GM12872 (cell line): ENCODE data around the gene SLF2.

Source experiments
- CTCF ChIP-seq: IDR thresholded peaks from 3 replicates; pipeline ENCODE4 v1.5.1; 2011; ENCODE audit warnings: low read depth, mild to moderate bottlenecking, low read length, moderate library complexity; ENCODE audit not compliant: insufficient read depth

SLF2 gene

GRCh38 chr10:100867261-100867963 is 45.4 kb upstream of the SLF2 start:
- TF ChIP-seq CTCF, result no peak

- TF ChIP-seq CTCF, result no peak
Observed at GRCh38 chr10:100868382-100868781, 44.4 kb upstream of the SLF2 start.

- TF ChIP-seq CTCF, result no peak
Observed at GRCh38 chr10:100869399-100869798, 43.4 kb upstream of the SLF2 start.

GRCh38 chr10:100872034-100872791 is 40.5 kb upstream of the SLF2 start:
- TF ChIP-seq CTCF, result peak; percentile 83

DNA sequence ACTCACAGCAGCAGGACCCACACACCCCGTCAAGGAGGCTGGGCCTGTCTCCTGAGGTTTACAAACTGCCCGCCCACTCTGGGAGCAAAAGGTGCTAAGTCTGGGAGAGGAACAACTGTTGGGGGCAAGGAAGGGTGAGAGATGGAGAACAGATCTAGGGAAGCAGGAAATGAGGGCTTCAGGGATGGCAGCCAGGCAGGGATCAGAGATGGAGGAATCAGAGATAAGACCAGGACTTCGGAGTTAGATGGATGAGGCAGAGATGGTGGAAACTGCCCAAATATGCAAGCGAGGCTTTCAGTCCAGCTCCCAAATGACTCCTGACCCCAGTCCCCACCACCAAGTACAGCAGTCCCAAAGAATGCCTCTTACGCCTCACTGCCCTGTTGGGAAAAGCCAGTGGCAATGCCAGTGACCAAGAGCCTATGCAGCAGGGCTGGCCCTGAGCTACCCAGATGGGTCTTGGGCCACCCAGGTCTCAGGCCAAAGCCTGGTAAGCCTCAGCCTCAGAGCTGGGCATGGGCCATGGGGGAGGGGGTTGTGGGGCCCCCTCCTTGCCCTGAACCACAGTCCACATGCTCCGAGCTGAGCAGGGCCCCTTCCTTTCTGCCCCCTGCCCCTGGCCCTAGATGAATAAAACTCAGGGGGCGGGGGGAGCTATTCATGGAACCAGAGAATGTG is 39.5 kb upstream of the SLF2 start:
- no peak for TF ChIP-seq CTCF

GRCh38 chr10:100873827-100874326 is 38.9 kb upstream of the SLF2 start:
- TF ChIP-seq CTCF, result no peak

GRCh38 chr10:100874702-100875483 is 37.9 kb upstream of the SLF2 start:
- no peak for TF ChIP-seq CTCF
